Neural cell (in vitro differentiated cells): ENCODE data around the gene ACSS1. TPM values are rescaled to one million over a fixed set of nuclear protein-coding genes. Genes with fewer than 3 reads are reported as not detected.

Experiments
- H2AFZ ChIP-seq: fragments of 200-600, 300-800 bp; sonication (generic), shearing (Covaris generic); 2 replicates; pipeline ENCODE4 v1.6.0; 2014; ENCODE audit warnings: low read depth, mild to moderate bottlenecking, antibody characterized with exemption, low read length, moderate library complexity
- H3F3A ChIP-seq: fragments of 200-600 bp; shearing (Covaris generic); 2 replicates; pipeline ENCODE4 v1.6.1; 2016; ENCODE audit warnings: mild to moderate bottlenecking, moderate library complexity, mixed read lengths, antibody characterized with exemption, low read length; ENCODE audit not compliant: insufficient read depth, poor library complexity, severe bottlenecking
- H3K27ac ChIP-seq: fragments of 200-600, 300-800 bp; sonication (generic), shearing (Covaris generic); 2 replicates; pipeline ENCODE4 v1.5.1; 2014; ENCODE audit warnings: mild to moderate bottlenecking, low read length, moderate library complexity
- H3K27me3 ChIP-seq: fragments of 300-800, 200-600 bp; sonication (generic), shearing (Covaris generic); 2 replicates; pipeline ENCODE4 v1.6.0; 2014; ENCODE audit warnings: mild to moderate bottlenecking, low read depth, low read length, moderate library complexity; ENCODE audit not compliant: insufficient read depth
- H3K36me3 ChIP-seq: fragments of 300-800, 200-600 bp; sonication (generic), shearing (Covaris generic); 2 replicates; pipeline ENCODE4 v1.5.1; 2014; ENCODE audit warnings: mild to moderate bottlenecking, antibody characterized with exemption, low read length, moderate library complexity; ENCODE audit not compliant: insufficient read depth
- H3K4me2 ChIP-seq: fragments of 300-800, 200-600 bp; sonication (generic), shearing (Covaris generic); 2 replicates; pipeline ENCODE4 v1.6.0; 2014; ENCODE audit warnings: mild to moderate bottlenecking, low read length
- H3K4me3 ChIP-seq: fragments of 300-800, 200-600 bp; sonication (generic), shearing (Covaris generic); 2 replicates; pipeline ENCODE4 v1.5.1; 2014; ENCODE audit warnings: mild to moderate bottlenecking, low read length, moderate library complexity
- H3K79me2 ChIP-seq: fragments of 200-600 bp; shearing (Covaris generic); replicated peaks from 2 replicates; pipeline ENCODE4 v1.6.0; 2014; ENCODE audit warnings: mild to moderate bottlenecking, low read length, moderate library complexity; ENCODE audit not compliant: insufficient read depth
- H3K9ac ChIP-seq: fragments of 300-800, 200-600 bp; sonication (generic), shearing (Covaris generic); 2 replicates; pipeline ENCODE4 v1.6.1; 2016; ENCODE audit warnings: mild to moderate bottlenecking, low read length, mixed read lengths
- H3K9me2 ChIP-seq: fragments of 200-600 bp; shearing (Covaris generic); 2 replicates; pipeline ENCODE4 v1.6.1; 2016; ENCODE audit warnings: mild to moderate bottlenecking, low read length, mixed read lengths; ENCODE audit not compliant: insufficient read depth
- H3K9me3 ChIP-seq: fragments of 200-600, 300-800 bp; sonication (generic), shearing (Covaris generic); 2 replicates; pipeline ENCODE4 v1.6.1; 2016; ENCODE audit warnings: mild to moderate bottlenecking, mixed run types, low read length, moderate library complexity, mixed read lengths
- H4K20me1 ChIP-seq: fragments of 200-600 bp; shearing (Covaris generic); 2 replicates; pipeline ENCODE4 v1.6.1; 2016; ENCODE audit warnings: mild to moderate bottlenecking, mixed run types; ENCODE audit not compliant: insufficient read depth
- EP300 ChIP-seq: fragments of 450-650 bp; conservative IDR thresholded peaks from 2 replicates; pipeline ENCODE4 v1.6.1; 2014; ENCODE audit warnings: antibody characterized with exemption, mild to moderate bottlenecking, moderate library complexity; ENCODE audit not compliant: poor library complexity, severe bottlenecking
- EZH2 ChIP-seq: fragments of 200-600, 300-800 bp; shearing (Covaris generic), sonication (generic); IDR thresholded peaks from 2 replicates; pipeline ENCODE4 v1.6.1; 2014; ENCODE audit warnings: antibody characterized with exemption, low read length, borderline replicate concordance, mild to moderate bottlenecking; ENCODE audit not compliant: insufficient read depth, poor library complexity, severe bottlenecking
- MXI1 ChIP-seq: fragments of 450-650 bp; conservative IDR thresholded peaks from 2 replicates; pipeline ENCODE4 v1.6.1; 2014; ENCODE audit warnings: antibody characterized with exemption, mild to moderate bottlenecking; ENCODE audit not compliant: poor library complexity, severe bottlenecking
- POLR2AphosphoS5 ChIP-seq: IDR thresholded peaks from 2 replicates; pipeline ENCODE4 v1.6.1; 2012
- RAD21 ChIP-seq: fragments of 450-650 bp; conservative IDR thresholded peaks from 2 replicates; pipeline ENCODE4 v1.6.1; 2014; ENCODE audit warnings: antibody characterized with exemption, mild to moderate bottlenecking, moderate library complexity
- SMC3 ChIP-seq: fragments of 450-650 bp; conservative IDR thresholded peaks from 2 replicates; pipeline ENCODE4 v1.6.1; 2014; ENCODE audit warnings: antibody characterized with exemption, mild to moderate bottlenecking, moderate library complexity; ENCODE audit not compliant: poor library complexity
- TAF1 ChIP-seq: IDR thresholded peaks from 2 replicates; pipeline ENCODE4 v1.6.1; 2012; ENCODE audit warnings: low read depth
- polyA plus RNA-seq: library from polyadenylated mRNA; depleted of rRNA; stranded (reverse); fragments of >200 nt; gene quantifications from 2 replicates; pipeline ENCODE4 v1.2.3, GENCODE V29; 2014
- TF ChIP-seq, protein P1 (sequence below): fragments of 450-650 bp; IDR thresholded peaks from 2 replicates; pipeline ENCODE4 v1.5.1; 2014; ENCODE audit warnings: antibody characterized with exemption, mild to moderate bottlenecking, moderate library complexity; ENCODE audit not compliant: poor library complexity, severe bottlenecking
- TF ChIP-seq, protein P2 (sequence below): IDR thresholded peaks from 2 replicates; pipeline ENCODE4 v1.6.1; 2012; ENCODE audit warnings: borderline replicate concordance

Gene ACSS1
- polyA plus RNA-seq, 1 donor from 2014 or later: not detected

DNA sequence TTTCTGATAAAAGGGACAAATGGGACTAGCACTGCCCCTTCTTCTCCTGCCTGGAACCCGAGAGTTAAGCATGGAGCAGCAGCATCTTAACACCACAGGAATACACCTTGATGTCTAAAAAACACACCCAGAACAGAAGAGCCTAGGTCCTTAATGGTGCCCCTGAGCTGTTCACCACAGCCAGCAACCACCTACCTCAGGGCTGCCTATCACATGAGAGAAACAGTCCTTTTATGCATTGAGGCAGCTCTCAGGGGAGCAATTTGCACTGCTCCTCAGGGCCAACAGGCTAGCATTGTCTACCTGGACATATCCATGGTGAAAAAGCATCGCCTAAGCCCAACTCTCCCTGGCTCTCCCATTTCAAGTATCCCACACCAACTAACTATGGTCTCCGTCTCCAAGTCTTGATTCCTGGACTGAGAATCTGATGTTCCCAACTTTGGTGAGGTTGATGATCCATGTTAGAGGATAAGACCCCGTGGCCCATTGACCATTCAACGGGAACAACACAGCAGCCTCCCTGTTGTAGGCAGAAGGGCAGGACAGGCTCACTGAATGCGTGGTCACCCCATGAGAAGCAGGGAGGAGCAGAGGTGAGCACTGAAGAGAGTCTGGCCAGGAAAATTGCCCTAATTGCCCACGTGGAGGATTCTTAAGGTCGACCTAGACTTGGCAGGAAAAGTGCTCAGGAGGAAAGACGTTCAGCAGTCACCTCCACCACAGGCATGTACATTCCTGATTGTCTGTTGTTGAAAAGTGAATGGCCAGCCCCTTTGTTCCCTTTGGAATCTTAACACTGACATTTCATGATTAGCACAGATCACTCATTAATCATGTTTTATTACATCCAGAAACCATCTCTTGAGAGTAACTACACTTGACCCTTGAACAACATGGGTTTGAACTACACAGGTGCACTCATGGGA is 61.2 kb downstream of the ACSS1 start:
- Histone ChIP-seq H3K79me2 (peaks cover 3% of the 10 kb centered on the region), H3K36me3 (no peaks in the 10 kb centered on the region), H3K27ac (no peak overlapping the region), H2AFZ (no peak overlapping the region), H3K9me2 (no peaks in the 10 kb centered on the region), H3F3A (no peaks in the 10 kb centered on the region), H4K20me1 (no peaks in the 10 kb centered on the region), H3K4me2 (no peak overlapping the region), H3K9me3 (no peaks in the 10 kb centered on the region), H3K9ac (no peak overlapping the region), H3K4me3 (no peak overlapping the region), H3K27me3 (no peaks in the 10 kb centered on the region)
- TF ChIP-seq RAD21: no peak
- no peak for TF ChIP-seq TAF1
- TF ChIP-seq, protein P1, sequence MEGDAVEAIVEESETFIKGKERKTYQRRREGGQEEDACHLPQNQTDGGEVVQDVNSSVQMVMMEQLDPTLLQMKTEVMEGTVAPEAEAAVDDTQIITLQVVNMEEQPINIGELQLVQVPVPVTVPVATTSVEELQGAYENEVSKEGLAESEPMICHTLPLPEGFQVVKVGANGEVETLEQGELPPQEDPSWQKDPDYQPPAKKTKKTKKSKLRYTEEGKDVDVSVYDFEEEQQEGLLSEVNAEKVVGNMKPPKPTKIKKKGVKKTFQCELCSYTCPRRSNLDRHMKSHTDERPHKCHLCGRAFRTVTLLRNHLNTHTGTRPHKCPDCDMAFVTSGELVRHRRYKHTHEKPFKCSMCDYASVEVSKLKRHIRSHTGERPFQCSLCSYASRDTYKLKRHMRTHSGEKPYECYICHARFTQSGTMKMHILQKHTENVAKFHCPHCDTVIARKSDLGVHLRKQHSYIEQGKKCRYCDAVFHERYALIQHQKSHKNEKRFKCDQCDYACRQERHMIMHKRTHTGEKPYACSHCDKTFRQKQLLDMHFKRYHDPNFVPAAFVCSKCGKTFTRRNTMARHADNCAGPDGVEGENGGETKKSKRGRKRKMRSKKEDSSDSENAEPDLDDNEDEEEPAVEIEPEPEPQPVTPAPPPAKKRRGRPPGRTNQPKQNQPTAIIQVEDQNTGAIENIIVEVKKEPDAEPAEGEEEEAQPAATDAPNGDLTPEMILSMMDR: no peak
- no peak for TF ChIP-seq EP300
- TF ChIP-seq MXI1: no peak
- TF ChIP-seq, protein P2, sequence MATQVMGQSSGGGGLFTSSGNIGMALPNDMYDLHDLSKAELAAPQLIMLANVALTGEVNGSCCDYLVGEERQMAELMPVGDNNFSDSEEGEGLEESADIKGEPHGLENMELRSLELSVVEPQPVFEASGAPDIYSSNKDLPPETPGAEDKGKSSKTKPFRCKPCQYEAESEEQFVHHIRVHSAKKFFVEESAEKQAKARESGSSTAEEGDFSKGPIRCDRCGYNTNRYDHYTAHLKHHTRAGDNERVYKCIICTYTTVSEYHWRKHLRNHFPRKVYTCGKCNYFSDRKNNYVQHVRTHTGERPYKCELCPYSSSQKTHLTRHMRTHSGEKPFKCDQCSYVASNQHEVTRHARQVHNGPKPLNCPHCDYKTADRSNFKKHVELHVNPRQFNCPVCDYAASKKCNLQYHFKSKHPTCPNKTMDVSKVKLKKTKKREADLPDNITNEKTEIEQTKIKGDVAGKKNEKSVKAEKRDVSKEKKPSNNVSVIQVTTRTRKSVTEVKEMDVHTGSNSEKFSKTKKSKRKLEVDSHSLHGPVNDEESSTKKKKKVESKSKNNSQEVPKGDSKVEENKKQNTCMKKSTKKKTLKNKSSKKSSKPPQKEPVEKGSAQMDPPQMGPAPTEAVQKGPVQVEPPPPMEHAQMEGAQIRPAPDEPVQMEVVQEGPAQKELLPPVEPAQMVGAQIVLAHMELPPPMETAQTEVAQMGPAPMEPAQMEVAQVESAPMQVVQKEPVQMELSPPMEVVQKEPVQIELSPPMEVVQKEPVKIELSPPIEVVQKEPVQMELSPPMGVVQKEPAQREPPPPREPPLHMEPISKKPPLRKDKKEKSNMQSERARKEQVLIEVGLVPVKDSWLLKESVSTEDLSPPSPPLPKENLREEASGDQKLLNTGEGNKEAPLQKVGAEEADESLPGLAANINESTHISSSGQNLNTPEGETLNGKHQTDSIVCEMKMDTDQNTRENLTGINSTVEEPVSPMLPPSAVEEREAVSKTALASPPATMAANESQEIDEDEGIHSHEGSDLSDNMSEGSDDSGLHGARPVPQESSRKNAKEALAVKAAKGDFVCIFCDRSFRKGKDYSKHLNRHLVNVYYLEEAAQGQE: no peak
- TF ChIP-seq SMC3: no peak
- no peak for TF ChIP-seq POLR2AphosphoS5

DNA sequence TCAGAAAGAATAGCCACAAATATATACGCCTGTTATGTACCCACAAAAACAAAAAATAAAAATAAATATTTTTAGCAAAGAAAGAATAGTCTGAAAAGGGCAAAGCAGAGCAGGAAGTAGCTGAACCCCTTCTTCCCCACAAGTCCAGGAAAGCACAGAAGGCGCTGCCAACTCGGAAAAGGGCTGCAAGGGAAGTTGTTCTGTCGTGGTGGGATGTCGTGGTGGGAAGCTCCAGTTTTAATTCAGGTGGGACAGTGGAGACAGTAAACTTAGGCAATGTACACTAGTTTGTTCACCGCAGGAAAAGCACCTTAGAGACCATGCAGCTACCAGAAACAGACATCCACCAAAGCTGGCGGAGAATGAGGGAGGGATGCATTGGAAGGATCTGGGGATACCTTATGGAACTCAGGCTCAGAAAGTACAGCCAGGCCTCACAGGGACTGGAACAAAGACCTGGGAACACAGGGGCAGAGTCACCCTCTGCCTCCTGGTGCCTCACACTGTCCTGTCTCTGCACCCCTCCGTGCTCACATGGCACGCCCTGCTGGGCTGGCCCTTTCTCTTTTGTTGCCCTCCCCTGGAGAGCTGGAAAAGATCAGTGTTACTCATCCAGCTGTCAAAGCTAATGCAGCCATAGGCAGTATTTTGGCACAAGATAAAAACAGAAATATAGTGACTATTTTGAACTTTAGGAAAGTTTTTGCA is 62.0 kb downstream of the ACSS1 start:
- no peak overlapping the region for H3K4me2 ChIP-seq
- no peaks in the 10 kb centered on the region for H3K27me3 ChIP-seq

More for the DNA sequence above, 62.0 kb downstream of the ACSS1 start:
- Histone ChIP-seq H4K20me1 (no peaks in the 10 kb centered on the region), H3K9me2 (no peaks in the 10 kb centered on the region), H3K9ac (no peak overlapping the region), H3F3A (no peaks in the 10 kb centered on the region), H3K9me3 (no peaks in the 10 kb centered on the region), H3K36me3 (no peaks in the 10 kb centered on the region), H3K79me2 (peaks cover 11% of the 10 kb centered on the region), H3K27ac (no peak overlapping the region), H2AFZ (no peak overlapping the region), H3K4me3 (no peak overlapping the region)
- no peak for TF ChIP-seq POLR2AphosphoS5
- TF ChIP-seq EZH2: no peak
- no peak for TF ChIP-seq EP300
- no peak for TF ChIP-seq MXI1
- TF ChIP-seq, protein P1: no peak
- TF ChIP-seq SMC3: no peak
- no peak for TF ChIP-seq RAD21
- TF ChIP-seq TAF1: no peak
- TF ChIP-seq, protein P2: no peak
